ENCODE measurements around the gene MAP3K21. TPM values are rescaled to one million over a fixed set of nuclear protein-coding genes. Genes with fewer than 3 reads are reported as not detected.

MAP3K21 gene
- polyA plus RNA-seq, 1 donor (not counting 4 experiments of a cell fraction or from before 2014, with no cell fraction given): 6.4 TPM

GRCh38 chr1:233349137-233349536 is 21.6 kb downstream of the MAP3K21 start:
- Histone ChIP-seq H3K4me1 (ENCODE audit: control insufficient read depth, extremely low read depth, insufficient read depth, low read length) (no peaks in the 10 kb centered on the region), H3K9me3 (ENCODE audit: control insufficient read depth, low read depth, low read length) (no peaks in the 10 kb centered on the region), H3K4me2 (ENCODE audit: control insufficient read depth, extremely low read depth, insufficient read depth, low read depth, low read length) (no peak overlapping the region), H3K36me3 (ENCODE audit: control insufficient read depth in 2 of 2, extremely low read depth in 1 of 2, insufficient read depth in 2 of 2, low read length in 2 of 2) (peaks cover 0 to 3% of the 10 kb centered on the region in 2 experiments), H3K27ac (ENCODE audit: control insufficient read depth, insufficient read depth, low read length) (no peak overlapping the region), H3K4me3 (ENCODE audit: control insufficient read depth in 2 of 3, extremely low read depth in 1 of 3, insufficient read depth in 2 of 3, low read depth in 1 of 3, low read length in 3 of 3) (no peak overlapping the region), H2AFZ (ENCODE audit: control insufficient read depth, low read length) (no peak overlapping the region), H3K27me3 (ENCODE audit: control insufficient read depth, extremely low read depth, insufficient read depth, low read length) (no peaks in the 10 kb centered on the region), H3K79me2 (ENCODE audit: control insufficient read depth, insufficient read depth, low read length) (no peaks in the 10 kb centered on the region), H3K9me1 (ENCODE audit: control insufficient read depth, extremely low read depth, insufficient read depth, low read length) (no peaks in the 10 kb centered on the region), H3K9ac (ENCODE audit: control insufficient read depth, extremely low read depth, insufficient read depth, low read length) (no peak overlapping the region), H4K20me1 (ENCODE audit: control insufficient read depth, extremely low read depth, insufficient read depth, low read length) (no peaks in the 10 kb centered on the region)
- FAIRE-seq (no peak), DNase-seq (ENCODE audit: low read depth, low spot score) (no peak)
- dilution Hi-C loops (cut with MboI; ENCODE audit: extremely low pct_ligation_motif_present, low sequenced_read_pairs): no loop called here
- TF ChIP-seq CTCF (optimal IDR thresholded peaks at IDR 0.05 in 1 of 3, IDR thresholded peaks at IDR 0.05 in 1 of 3, conservative IDR thresholded peaks at IDR 0.05 in 1 of 3; ENCODE audit: extremely low read depth in 1 of 3, insufficient read depth in 2 of 3, low read length in 3 of 3): no peak
- no peak for TF ChIP-seq EZH2 (IDR thresholded peaks at IDR 0.05; ENCODE audit: low read length)

GRCh38 chr1:233354983-233355382 is 27.5 kb downstream of the MAP3K21 start:
- no peaks in the 10 kb centered on the region for H3K4me1 ChIP-seq (ENCODE audit: control insufficient read depth, extremely low read depth, insufficient read depth, low read length)
- no peaks in the 10 kb centered on the region for H4K20me1 ChIP-seq (ENCODE audit: control insufficient read depth, extremely low read depth, insufficient read depth, low read length)
- no peaks in the 10 kb centered on the region for H3K27me3 ChIP-seq (ENCODE audit: control insufficient read depth, extremely low read depth, insufficient read depth, low read length)
- H3K9me3 ChIP-seq (ENCODE audit: control insufficient read depth, low read depth, low read length): no peaks in the 10 kb centered on the region
- TF ChIP-seq EZH2 (IDR thresholded peaks at IDR 0.05; ENCODE audit: low read length) (no peak), CTCF (optimal IDR thresholded peaks at IDR 0.05 in 1 of 3, IDR thresholded peaks at IDR 0.05 in 1 of 3, conservative IDR thresholded peaks at IDR 0.05 in 1 of 3; ENCODE audit: extremely low read depth in 1 of 3, insufficient read depth in 2 of 3, low read length in 3 of 3) (no peak)
- FAIRE-seq (no peak), DNase-seq (ENCODE audit: low read depth, low spot score) (no peak)
- H2AFZ ChIP-seq (ENCODE audit: control insufficient read depth, low read length): no peak overlapping the region
- H3K4me2 ChIP-seq (ENCODE audit: control insufficient read depth, extremely low read depth, insufficient read depth, low read depth, low read length): no peak overlapping the region
- H3K4me3 ChIP-seq (ENCODE audit: control insufficient read depth in 2 of 3, extremely low read depth in 1 of 3, insufficient read depth in 2 of 3, low read depth in 1 of 3, low read length in 3 of 3): no peak overlapping the region
- no peak overlapping the region for H3K27ac ChIP-seq (ENCODE audit: control insufficient read depth, insufficient read depth, low read length)
- H3K9ac ChIP-seq (ENCODE audit: control insufficient read depth, extremely low read depth, insufficient read depth, low read length): no peak overlapping the region
- no peaks in the 10 kb centered on the region for H3K79me2 ChIP-seq (ENCODE audit: control insufficient read depth, insufficient read depth, low read length)
- no peaks in the 10 kb centered on the region for H3K9me1 ChIP-seq (ENCODE audit: control insufficient read depth, extremely low read depth, insufficient read depth, low read length)
- dilution Hi-C loops (cut with MboI; ENCODE audit: extremely low pct_ligation_motif_present, low sequenced_read_pairs): no loop called here
- H3K36me3 ChIP-seq (ENCODE audit: control insufficient read depth in 2 of 2, extremely low read depth in 1 of 2, insufficient read depth in 2 of 2, low read length in 2 of 2): peaks cover 0 to 2% of the 10 kb centered on the region in 2 experiments

All from keratinocyte (primary cell).